Activated CD4-positive, CD25-positive, alpha-beta regulatory T cell (primary cell): ENCODE data around the gene DCTN5.
"Not testable (repeated sequence)": the region's sequence is repeated elsewhere in the genome, so short reads cannot be mapped to it uniquely, and the experiment has no call there.

Experiments
- DNase-seq, 4 experiments: peaks; one replicate each; lab custom pipeline; 2025; lab: John Stamatoyannopoulos, UW

DCTN5 gene

GRCh38 chr16:23694265-23694643 is 53.0 kb downstream of the DCTN5 start:
- no peak for DNase-seq

GRCh38 chr16:23694644-23695373 is 53.5 kb downstream of the DCTN5 start:
- no peak for DNase-seq

- no peak for DNase-seq
These were observed 54.5 kb downstream of the DCTN5 start for GRCh38 chr16:23695756-23696155.

DNA sequence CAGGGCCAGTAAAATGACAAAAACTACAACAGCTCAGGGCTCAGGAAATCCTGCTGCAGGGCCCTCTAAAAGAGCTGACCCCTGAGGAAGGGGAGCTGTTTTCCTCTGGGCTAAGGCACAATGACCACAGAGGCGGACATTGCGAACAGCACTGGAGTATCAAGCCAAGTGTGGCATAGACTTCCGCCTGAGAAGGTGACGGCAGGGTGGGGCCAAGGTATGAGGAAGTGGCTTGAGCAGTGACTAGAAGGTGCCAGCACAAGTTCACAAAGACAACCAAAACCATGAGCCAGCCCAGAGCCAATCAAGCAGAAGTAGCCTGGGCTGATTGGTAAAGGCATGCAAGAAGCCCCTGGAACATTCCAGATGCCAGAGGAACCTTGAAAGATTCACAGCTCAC is 57.8 kb downstream of the DCTN5 start:
- no peak for DNase-seq

GRCh38 chr16:23700093-23700492 is 58.8 kb downstream of the DCTN5 start:
- DNase-seq, result no peak

GRCh38 chr16:23700509-23700908 is 59.2 kb downstream of the DCTN5 start:
- DNase-seq, result no peak

DNA sequence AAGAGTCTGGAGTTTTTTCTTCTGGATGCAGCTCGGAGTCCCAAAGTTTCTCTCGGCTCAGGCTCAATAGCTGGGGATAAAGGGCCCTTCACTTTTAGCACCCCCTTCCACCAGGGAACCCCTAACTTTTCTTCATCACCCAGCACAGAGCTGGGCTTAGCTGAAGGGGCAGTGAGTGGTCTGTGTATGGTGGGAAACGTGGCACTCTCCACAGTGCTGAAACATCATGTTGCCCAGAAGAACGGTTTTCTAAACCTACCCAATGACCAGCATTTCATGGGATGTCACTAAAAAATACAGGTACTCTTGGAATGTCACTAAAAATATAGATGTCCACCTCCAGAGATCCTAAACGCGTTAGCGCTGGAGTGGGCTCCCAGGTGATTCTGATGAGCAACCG is 59.8 kb downstream of the DCTN5 start:
- DNase-seq, result no peak

DNA sequence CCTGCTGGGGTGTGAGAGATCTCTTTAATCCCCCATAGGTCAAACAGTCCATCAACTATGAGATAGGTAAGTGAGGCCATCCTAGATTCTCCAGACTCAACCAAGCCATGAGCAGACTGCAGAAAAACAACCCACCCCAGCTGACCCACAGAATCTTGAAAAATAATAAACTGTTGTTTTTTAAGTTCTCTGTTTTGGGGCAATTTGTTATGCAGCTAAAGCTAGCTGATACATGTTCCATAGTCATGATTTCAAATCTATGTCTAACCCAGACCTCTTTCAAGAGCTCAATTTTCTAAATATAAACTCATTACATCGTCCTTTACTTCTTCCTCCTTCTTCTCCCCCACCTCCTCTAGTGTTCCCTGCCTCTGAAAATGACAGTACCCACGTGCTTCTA is 61.7 kb downstream of the DCTN5 start:
- no peak for DNase-seq

GRCh38 chr16:23704772-23705516 is 63.7 kb downstream of the DCTN5 start:
- DNase-seq, result no peak

DNA sequence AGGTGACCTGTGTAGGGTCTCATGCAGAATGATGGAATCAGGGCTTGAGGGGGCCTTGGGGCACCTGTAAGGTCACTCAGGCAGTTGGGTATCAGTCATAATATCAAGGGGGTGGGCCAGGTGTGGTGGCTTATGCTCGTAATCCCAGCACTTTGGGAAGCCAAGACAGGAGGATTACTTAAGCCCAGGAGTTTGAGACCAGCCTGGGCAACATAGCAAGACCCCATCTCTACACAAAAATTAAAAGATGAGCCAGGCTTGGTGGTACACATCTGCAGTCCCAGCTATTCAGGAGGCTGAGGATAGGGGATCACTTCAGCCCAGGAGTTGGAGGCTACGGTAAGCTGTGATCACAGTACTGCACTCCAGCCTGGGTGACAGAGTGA is 64.2 kb downstream of the DCTN5 start:
- DNase-seq, result no peak

- no peak for DNase-seq
These were observed 65.2 kb downstream of the DCTN5 start for GRCh38 chr16:23706439-23706838.

GRCh38 chr16:23709536-23709935 is 68.3 kb downstream of the DCTN5 start:
- DNase-seq, result no peak

DNA sequence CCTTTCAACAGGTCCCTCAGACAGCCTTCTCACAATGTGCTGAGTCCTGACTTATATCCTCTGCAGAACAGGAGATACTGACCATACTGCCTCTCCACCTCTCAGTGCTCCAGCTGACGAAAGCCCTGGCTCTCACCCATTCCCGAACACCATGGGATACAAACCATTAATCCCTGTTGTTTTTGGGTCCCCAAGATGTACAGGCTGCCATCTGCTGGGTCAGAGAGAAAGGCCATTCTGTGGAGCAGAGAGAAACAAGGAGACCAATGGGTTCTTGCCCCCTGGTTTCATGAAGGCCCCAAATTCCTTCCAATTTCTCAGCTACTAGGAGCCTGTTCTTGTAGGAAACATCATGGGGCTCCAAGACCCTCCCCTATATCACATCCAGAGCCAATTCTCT is 68.7 kb downstream of the DCTN5 start:
- DNase-seq, result no peak

DNA sequence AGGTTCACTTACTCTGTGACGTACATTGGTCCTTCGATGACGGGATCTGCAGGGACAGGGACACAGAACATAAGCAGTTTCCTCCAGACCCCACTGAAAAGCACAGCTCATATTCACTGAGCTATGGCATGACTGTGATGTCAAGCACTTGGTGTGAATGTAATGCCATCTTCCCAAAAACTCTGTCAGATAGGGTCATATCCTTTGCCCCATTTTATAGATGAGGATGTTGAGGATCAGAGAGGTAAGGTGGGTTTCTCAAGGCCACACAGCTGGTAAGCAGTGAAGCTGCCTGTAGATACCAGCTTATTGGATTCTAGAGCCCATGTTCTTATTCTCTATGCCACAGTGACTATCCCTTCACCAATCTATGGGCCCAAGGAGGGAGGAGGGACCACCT is 69.2 kb downstream of the DCTN5 start:
- no peak for DNase-seq

DNA sequence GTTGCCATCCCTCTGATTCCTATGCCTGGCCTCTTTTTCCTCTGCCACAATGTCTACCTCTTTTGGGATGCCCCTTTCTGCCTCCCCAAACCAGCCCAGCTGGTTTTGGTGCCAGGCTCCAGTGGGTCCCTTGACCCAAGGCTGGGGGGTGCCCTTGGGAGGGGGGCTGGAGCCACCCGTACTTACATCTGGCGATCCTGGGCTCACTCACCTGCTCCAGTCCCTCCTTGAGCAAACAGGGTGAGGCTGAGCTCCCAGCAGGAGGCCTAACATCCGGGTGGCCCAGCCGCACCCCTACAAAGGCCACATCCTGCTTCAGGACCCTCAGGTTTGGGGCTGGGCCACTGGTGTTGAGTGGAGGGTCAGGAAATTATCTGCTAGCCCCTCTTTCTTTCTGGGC is 70.5 kb downstream of the DCTN5 start:
- no peak for DNase-seq

DNA sequence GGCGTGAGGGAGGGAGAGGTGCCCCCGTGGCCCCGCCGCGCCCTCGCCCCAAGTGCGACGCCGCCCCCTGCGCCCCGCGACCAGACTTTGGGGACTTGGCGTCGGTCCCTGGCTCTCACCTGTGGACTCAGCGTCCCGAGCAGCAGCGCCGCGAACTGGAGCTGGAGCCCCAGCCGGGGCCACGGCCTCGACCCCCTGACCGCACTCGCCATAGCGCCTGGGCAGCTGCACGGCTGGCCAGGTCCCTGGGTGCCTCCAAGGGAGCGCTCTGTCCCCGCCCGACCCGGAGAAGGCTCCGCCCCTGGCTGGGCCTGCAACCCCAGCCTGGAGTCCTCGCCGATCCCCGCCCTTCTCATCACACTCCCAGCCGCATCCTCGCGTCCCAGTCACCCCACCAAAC is 71.7 kb downstream of the DCTN5 start, which contains the start of gene ERN2:
ERN2 (minus strand) TSS at position 247 of the 400 bp plus-strand sequence; CDS start at position 212, 35 bp downstream.
- DNase-seq, result no peak

GRCh38 chr16:23716484-23716883 is 75.2 kb downstream of the DCTN5 start:
- DNase-seq, result no peak

- not testable (repeated sequence) for DNase-seq
These were observed 81.5 kb downstream of the DCTN5 start for GRCh38 chr16:23722613-23723240.

- DNase-seq, result no peak
These were observed 83.0 kb downstream of the DCTN5 start for GRCh38 chr16:23724096-23724784.

DNA sequence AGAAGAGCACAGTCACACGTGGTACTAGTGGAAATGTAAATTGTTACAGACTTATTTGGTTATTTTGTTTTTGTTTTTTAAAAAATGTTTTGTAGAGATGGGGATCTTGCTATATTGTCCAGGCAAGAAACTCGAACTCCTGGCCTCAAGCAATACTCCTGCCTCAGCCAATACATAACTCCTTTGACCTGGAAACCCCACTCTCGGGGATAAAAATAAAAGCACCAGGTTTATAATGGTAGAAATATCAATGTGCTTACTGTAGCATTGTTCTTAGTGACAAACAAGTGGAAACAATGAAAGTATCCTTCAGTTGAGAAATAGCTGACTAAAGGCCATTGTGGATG is 83.5 kb downstream of the DCTN5 start:
- DNase-seq, result no peak

- no peak for DNase-seq
These were observed 85.4 kb downstream of the DCTN5 start for GRCh38 chr16:23726710-23727109.
